ENCODE measurements around the gene GNG2. TPM values are rescaled to one million over a fixed set of nuclear protein-coding genes. Genes with fewer than 3 reads are reported as not detected.

Gene GNG2
- total RNA-seq, 1 experiment from 2014 or later, result not detected

DNA sequence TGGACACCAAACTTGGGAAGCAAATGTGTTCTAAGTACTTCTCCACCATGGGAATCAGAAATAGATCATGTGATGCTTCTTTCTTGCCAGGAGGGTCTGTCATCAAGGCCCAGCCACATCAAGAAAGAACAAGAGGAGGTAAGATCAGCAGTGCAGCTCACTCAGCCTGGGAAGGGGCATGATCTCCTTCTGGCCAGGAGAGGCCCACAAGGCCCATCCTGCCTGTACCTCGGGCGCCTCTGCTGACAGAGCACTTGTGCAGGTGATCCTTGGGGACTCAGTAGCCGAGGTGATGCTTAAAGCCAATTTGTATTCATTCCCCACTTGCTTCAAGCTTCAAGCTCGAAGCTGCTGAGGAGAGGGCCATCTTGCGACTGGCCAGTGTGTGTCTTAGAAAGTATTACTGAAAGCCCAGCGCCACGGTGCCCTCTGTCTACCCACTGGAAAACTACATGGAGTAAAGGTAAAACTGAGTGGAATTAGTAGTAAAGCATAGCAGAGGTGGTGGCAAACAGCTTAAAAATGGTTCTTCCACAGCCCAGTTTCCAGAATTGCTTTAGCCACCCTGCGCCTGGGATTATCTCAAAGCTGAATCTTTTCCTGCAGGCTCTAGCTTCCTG, 155.1 kb downstream of the GNG2 start:
- DNase-seq (ENCODE audit: extremely low read depth, low read depth), result peak; percentile 34

DNA sequence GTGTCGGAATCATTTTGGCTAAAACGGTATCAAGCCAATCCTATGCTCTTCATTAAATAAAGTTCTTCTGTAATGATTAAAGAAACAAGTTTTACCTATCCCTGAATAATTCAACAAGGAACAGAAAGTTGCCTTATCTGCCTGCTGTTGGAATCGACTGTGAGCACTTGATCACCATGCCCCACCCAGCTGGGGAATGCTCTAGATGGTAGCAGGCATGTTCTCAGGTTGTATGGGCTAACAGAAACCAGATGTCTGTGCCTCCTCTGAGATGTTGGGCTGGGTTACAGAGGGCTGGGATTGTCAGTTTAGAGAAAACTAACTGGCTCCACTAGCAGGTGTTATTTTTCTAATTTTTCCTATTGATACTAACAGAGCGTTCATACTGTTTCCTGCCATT, 157.8 kb downstream of the GNG2 start:
- no peak for DNase-seq (ENCODE audit: extremely low read depth, low read depth)

DNA sequence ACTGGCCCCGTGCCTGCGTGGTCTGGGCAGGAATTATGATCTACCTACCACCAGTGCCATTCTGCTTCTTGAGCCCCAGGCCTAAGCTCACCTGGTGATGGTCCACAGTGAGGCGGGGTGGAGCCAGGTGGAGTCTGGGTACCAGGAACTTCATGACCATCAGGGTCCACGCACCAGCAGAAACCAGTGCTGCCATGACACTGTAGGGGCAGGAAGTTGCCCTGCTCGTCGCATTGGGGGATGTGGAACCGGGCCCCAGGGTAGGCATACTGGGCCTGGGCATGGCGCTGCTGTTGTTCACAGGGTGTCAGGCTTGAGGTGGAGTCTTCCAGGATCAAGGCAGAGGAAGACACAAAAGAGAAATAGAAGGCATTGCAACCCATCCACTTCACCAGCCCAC, 158.6 kb downstream of the GNG2 start:
- no peak for DNase-seq (ENCODE audit: extremely low read depth, low read depth)

Other genes starting within 250 kb of the GNG2 start
- gene FRMD6, start 208.7 kb upstream of the GNG2 start, total RNA-seq (2014; rRNA removed; shearing (Covaris generic)), result 90.8 and 93.8 TPM in 2 replicates
- gene RTRAF, start 128.9 kb downstream of the GNG2 start, total RNA-seq (2014; rRNA removed; shearing (Covaris generic)), result 324 and 371 TPM in 2 replicates
- gene NID2, start 208.4 kb downstream of the GNG2 start, total RNA-seq (2014; rRNA removed; shearing (Covaris generic)), result 63.2 and 66.1 TPM in 2 replicates

Data from NCI-H460 (cell line).